ENCODE data around the gene HECTD2.
"Not testable (repeated sequence)": the region's sequence is repeated elsewhere in the genome, so short reads cannot be mapped to it uniquely, and the experiment has no call there.

HECTD2 gene

GRCh38 chr10:91432175-91432574, 22.0 kb downstream of the HECTD2 start:
- DNase-seq (ENCODE audit: extremely low spot score), result no peak
- TF ChIP-seq FOXA1 (IDR thresholded peaks at IDR 0.05) (no peak), TARDBP (IDR thresholded peaks at IDR 0.05) (no peak), L3MBTL2 (conservative IDR thresholded peaks at IDR 0.05) (no peak)
- ChIA-PET CTCF (interaction anchor here (0.6 to 0.7 kb wide), 2 partner anchors 195 to 538 kb away, joined by 3 to 4 read pairs; no protein-coding TSS in a partner anchor), POLR2A (no interaction called here)

- DNase-seq (ENCODE audit: extremely low spot score), result no peak
- CTCF ChIA-PET, result no interaction called here
Observed at GRCh38 chr10:91433620-91434019, 23.5 kb downstream of the HECTD2 start.

DNA sequence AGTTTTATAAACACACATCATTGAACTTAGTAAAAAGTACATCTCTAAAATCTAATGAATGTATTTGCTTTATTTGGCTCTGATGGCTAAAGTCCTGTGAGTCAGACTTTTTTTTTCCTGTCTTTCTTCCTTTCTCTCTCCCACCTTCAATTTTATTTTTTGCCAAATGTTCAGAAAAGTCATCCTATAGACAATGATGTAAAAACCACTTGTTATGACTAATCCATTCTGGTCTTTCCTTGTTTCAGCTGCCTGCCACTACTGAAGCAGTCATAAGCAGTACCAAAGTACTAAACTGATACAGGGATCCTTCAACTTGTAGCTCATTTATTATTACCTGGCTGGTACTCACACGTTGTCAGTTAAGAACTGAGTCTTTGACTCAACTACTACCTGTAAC, 23.9 kb downstream of the HECTD2 start:
- DNase-seq (ENCODE audit: extremely low spot score), result no peak
- ChIA-PET CTCF (no interaction called here), POLR2A (no interaction called here)
- TF ChIP-seq L3MBTL2 (conservative IDR thresholded peaks at IDR 0.05) (no peak), NFRKB (IDR thresholded peaks at IDR 0.05) (no peak), ZNF384 (IDR thresholded peaks at IDR 0.05) (no peak), FOXM1 (IDR thresholded peaks at IDR 0.05; ENCODE audit: borderline replicate concordance) (no peak), SP1 (IDR thresholded peaks at IDR 0.05) (no peak), CTBP1 (IDR thresholded peaks at IDR 0.05; ENCODE audit: borderline replicate concordance) (no peak), BHLHE40 (IDR thresholded peaks at IDR 0.05; ENCODE audit: borderline replicate concordance) (no peak)

More at GRCh38 chr10:91433620-91434019, 23.5 kb downstream of the HECTD2 start:
- TF ChIP-seq FOXM1 (IDR thresholded peaks at IDR 0.05; ENCODE audit: borderline replicate concordance) (no peak), ELF4 (IDR thresholded peaks at IDR 0.05) (no peak), CTBP1 (IDR thresholded peaks at IDR 0.05; ENCODE audit: borderline replicate concordance) (no peak), L3MBTL2 (conservative IDR thresholded peaks at IDR 0.05) (no peak), BHLHE40 (IDR thresholded peaks at IDR 0.05; ENCODE audit: borderline replicate concordance) (no peak), FOXK2 (IDR thresholded peaks at IDR 0.05) (no peak), HDGF (IDR thresholded peaks at IDR 0.05; ENCODE audit: borderline replicate concordance) (no peak), NFRKB (IDR thresholded peaks at IDR 0.05) (no peak), FOXA1 (IDR thresholded peaks at IDR 0.05) (no peak), SUZ12 (IDR thresholded peaks at IDR 0.05) (no peak), LEF1 (IDR thresholded peaks at IDR 0.05; ENCODE audit: borderline replicate concordance) (no peak), ZNF384 (IDR thresholded peaks at IDR 0.05) (no peak), TARDBP (IDR thresholded peaks at IDR 0.05) (no peak), SP1 (IDR thresholded peaks at IDR 0.05) (no peak), ARNT (IDR thresholded peaks at IDR 0.05) (no peak)
- TF ChIP-seq, protein P1, sequence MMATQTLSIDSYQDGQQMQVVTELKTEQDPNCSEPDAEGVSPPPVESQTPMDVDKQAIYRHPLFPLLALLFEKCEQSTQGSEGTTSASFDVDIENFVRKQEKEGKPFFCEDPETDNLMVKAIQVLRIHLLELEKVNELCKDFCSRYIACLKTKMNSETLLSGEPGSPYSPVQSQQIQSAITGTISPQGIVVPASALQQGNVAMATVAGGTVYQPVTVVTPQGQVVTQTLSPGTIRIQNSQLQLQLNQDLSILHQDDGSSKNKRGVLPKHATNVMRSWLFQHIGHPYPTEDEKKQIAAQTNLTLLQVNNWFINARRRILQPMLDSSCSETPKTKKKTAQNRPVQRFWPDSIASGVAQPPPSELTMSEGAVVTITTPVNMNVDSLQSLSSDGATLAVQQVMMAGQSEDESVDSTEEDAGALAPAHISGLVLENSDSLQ (IDR thresholded peaks at IDR 0.05), result no peak
- POLR2A ChIA-PET, result no interaction called here

GRCh38 chr10:91435241-91435640, 25.1 kb downstream of the HECTD2 start:
- CTCF ChIA-PET, result no interaction called here
- DNase-seq (ENCODE audit: extremely low spot score), result no peak
- TF ChIP-seq HDGF (IDR thresholded peaks at IDR 0.05; ENCODE audit: borderline replicate concordance) (no peak), ARNT (IDR thresholded peaks at IDR 0.05) (no peak), LEF1 (IDR thresholded peaks at IDR 0.05; ENCODE audit: borderline replicate concordance) (no peak), ELF4 (IDR thresholded peaks at IDR 0.05) (no peak), CTBP1 (IDR thresholded peaks at IDR 0.05; ENCODE audit: borderline replicate concordance) (no peak), FOXM1 (IDR thresholded peaks at IDR 0.05; ENCODE audit: borderline replicate concordance) (no peak), FOXA1 (IDR thresholded peaks at IDR 0.05) (no peak)
- TF ChIP-seq, protein P1 (IDR thresholded peaks at IDR 0.05), result no peak
- POLR2A ChIA-PET, result no interaction called here

- DNase-seq (ENCODE audit: extremely low spot score); CTCF ChIA-PET; POLR2A ChIA-PET: not testable (repeated sequence)
Observed at GRCh38 chr10:91438228-91438627, 28.1 kb downstream of the HECTD2 start.

GRCh38 chr10:91444211-91445182, 34.4 kb downstream of the HECTD2 start:
- ChIA-PET CTCF (no interaction called here), POLR2A (no interaction called here)
- TF ChIP-seq LEF1 (IDR thresholded peaks at IDR 0.05; ENCODE audit: borderline replicate concordance) (no peak), BHLHE40 (IDR thresholded peaks at IDR 0.05; ENCODE audit: borderline replicate concordance) (no peak), L3MBTL2 (conservative IDR thresholded peaks at IDR 0.05) (no peak), ZNF384 (IDR thresholded peaks at IDR 0.05) (no peak), SP1 (IDR thresholded peaks at IDR 0.05) (no peak), TARDBP (IDR thresholded peaks at IDR 0.05) (no peak), ARNT (IDR thresholded peaks at IDR 0.05) (no peak), NFRKB (IDR thresholded peaks at IDR 0.05) (no peak), CTBP1 (IDR thresholded peaks at IDR 0.05; ENCODE audit: borderline replicate concordance) (no peak), HDGF (IDR thresholded peaks at IDR 0.05; ENCODE audit: borderline replicate concordance) (no peak), FOXA1 (IDR thresholded peaks at IDR 0.05) (no peak), FOXM1 (IDR thresholded peaks at IDR 0.05; ENCODE audit: borderline replicate concordance) (no peak), ELF4 (IDR thresholded peaks at IDR 0.05) (no peak)
- TF ChIP-seq, protein P1 (IDR thresholded peaks at IDR 0.05), result no peak
- DNase-seq (ENCODE audit: extremely low spot score), result no peak
